ENCODE data around the gene DLG2.
A peak's percentile ranks its signal among the peaks of the same experiment; 100 is the strongest.

Gene DLG2

DNA sequence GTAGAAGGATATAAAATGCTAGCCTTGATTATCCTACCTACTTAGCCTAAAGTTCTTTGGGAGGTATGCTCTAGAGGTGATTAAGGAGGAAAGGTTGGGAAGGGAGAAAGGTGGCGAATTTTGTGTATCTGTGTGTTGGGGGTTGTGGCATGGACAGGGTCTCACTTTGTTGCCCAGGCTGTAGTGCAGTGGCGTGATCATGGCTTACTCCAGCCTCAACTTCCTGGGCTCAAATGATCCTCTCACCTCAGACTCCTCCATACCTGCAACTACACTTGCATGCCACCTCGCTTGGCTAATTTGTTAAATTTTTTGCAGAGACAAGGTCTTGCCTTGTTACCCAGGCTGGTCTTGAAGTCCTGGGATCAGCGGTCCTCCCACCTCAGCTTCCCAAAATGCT is 1094.8 kb downstream of the DLG2 start:
- DNase-seq = no peak

- DNase-seq = no peak
Observed at GRCh38 chr11:84526250-84526649, 1100.9 kb downstream of the DLG2 start.

GRCh38 chr11:84524422-84525051 is 1102.6 kb downstream of the DLG2 start:
- peak; percentile 42 to 44 for DNase-seq

DNA sequence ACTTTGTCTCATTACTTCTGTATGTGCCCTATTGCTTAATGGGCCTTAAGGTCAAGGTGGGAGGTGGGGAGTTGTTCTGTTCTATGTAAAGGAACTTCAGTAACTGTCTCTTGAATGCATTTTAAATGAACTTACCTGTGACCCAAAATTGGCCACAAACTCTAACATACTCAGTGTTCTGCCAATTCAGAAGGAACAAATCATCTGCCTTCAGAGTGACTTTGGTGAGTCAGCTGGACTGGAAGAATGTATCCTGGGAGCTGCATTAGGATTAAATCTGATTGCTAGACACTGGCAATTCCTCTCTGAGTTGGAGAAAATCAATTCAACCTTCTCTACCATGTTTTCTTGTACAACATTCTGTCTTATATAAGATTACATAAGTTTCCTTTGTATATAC is 1104.8 kb downstream of the DLG2 start:
- DNase-seq = no peak

GRCh38 chr11:84518631-84519183 is 1108.4 kb downstream of the DLG2 start:
- no peak for DNase-seq

DNA sequence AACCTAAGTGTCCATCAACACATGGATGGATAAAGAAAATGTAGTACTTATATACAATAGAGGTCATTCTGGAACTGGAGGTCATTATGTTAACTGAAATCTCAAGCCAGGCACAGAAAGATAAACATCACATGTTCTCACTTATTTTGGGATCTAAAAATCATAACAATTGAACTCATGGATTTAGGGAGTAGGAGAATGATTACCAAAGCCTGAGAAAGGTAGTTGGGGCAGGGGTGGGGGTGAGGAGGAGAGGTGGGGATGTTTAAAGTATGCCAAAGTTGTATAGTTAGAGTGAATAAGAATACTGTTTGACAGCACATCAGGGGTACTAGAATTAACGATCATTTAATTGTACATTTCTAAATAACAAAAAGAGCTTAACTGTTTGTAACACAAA is 1112.7 kb downstream of the DLG2 start:
- DNase-seq = no peak

DNA sequence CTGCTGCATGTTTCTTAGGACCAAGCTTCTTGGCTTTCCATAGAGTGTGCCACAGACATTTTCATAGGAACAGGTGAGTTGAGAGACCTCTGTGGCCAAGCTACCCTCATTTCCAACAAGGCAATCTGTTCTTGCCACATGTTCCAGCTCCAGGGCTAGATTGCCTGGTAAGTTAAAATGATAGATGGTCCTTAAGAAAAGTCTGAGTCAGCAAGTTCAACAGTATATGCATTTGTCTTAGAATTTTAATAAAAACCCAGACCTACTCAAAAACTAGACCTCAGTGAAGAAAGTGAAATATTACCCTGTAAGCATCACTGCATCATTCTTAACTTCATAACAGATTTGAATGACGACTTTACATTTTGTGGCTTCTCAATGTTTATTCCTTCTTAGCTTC is 1123.6 kb downstream of the DLG2 start:
- DNase-seq = no peak

- no peak for DNase-seq
Observed at GRCh38 chr11:84501750-84502149, 1125.4 kb downstream of the DLG2 start.

DNA sequence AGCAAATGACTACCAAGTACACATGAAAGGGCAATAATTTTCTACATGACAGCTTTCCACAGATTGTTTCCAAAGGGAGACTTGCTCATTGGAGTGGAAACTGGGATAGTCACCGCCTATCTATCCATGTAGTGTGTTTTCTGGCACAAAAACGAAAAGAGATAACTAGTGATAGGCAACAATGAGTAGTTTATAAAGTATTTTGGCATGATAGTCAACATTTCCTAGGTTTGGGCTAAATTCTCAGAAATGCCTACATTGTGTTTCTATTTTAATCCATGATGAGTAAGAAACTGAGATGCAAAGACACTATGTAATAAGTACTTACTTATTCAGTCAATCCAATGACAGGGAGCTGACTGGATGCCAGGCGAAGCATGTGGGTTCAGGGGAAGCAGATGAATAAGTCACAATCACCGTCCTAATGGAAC is 1129.1 kb downstream of the DLG2 start:
- DNase-seq = no peak

DNA sequence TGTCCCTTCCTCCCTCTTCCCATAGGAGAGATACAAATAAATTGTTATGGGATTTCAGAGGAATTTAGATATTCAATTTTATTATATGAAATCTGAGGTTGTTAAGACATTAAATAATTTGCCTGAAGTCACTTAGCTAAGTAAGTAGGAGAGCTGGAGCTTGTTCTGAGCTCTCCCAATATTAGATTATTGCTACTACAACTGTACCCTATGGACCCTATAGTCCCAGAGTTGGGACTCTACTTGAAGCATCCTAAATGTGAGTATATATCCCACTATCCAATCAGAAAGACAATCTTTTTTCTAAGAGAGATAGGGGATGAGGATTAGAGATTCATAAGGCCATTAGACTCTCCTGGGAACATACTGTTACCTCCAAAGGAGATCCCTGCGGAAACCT is 1130.0 kb downstream of the DLG2 start:
- DNase-seq = no peak

DNA sequence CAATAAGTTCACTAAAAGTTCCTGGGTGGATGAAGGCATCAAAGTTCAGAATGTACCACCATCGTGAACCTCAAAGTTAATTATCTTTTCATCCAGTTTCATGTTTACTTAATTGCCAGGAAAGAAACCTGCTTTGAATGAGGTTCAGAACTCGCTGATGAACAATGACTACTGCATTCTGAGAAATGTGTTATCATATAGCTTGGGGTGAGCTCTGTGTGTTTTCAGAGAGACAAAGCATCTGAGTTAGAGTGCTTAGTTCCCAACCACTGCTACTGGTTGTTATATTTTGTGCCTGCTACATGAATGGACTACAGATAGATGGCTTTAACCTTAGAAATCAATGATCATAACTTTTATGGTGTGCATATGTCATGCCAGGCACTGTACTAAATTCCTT is 1131.0 kb downstream of the DLG2 start:
- DNase-seq = no peak

DNA sequence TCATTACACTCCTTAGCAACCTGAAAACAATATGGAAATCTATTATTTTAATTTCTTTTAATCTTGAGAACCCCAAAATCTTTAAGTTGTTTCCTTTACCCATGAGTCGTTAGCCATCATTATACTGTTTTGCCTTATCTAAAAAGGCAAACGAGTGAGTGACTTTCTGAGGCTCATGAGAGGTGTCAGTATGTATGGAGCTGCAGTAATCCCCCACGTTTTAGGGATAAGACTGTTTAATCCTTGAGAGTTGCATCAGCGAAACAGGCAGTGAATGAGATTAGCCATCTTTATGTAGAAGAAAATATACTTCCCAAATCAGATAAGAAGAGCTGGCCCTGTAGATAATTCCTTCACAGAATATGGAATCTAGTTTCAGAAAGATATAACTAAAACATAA is 1147.0 kb downstream of the DLG2 start:
- no peak for DNase-seq

GRCh38 chr11:84476581-84476980 is 1150.6 kb downstream of the DLG2 start:
- no peak for DNase-seq

GRCh38 chr11:84471501-84471900 is 1155.6 kb downstream of the DLG2 start:
- no peak for DNase-seq

- no peak for DNase-seq
Observed at GRCh38 chr11:84468235-84468634, 1158.9 kb downstream of the DLG2 start.

GRCh38 chr11:84465040-84465439 is 1162.1 kb downstream of the DLG2 start:
- DNase-seq = no peak

GRCh38 chr11:84455691-84456090 is 1171.5 kb downstream of the DLG2 start:
- DNase-seq = no peak

DNA sequence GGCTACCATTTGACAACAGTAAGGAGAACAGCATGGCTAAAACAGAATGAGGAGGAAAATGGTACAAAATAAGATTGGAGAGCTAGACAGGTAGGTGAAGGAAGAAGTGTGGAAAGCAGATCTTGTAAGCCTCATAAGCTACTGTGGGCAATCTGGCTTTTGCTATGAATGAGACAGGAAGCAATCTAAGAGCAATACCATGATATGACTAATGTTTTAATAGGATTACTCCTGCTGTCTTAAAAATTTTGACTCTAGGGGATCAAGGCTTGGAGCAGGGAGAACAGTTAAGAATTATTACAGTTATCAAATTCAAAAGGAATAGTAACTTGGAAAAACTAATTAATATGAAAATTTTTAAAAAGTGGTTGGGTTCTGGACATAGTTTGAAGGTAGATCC is 1174.9 kb downstream of the DLG2 start:
- no peak for DNase-seq

DNA sequence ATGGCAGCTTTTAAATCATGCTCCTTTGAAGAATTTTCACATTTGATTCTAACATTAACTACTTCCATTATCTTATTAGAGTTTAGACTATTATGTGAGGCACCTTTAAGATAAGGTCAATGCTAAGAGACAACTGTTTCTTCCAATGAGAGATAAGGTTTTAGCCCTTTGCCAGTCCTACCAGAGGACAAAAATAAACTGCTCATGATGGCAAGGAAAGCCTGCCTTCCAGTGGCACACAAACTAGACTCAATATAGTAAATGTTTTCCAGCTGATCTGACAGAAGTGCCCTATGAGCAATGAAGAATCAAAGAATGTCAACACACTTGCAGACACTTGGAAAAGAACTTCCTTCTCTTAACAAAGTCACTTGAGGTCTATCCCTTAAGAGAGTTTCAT is 1188.6 kb downstream of the DLG2 start:
- DNase-seq = no peak

- DNase-seq = no peak
Observed at GRCh38 chr11:84437071-84437980, 1189.8 kb downstream of the DLG2 start.

- DNase-seq = no peak
Observed at GRCh38 chr11:84430661-84431060, 1196.5 kb downstream of the DLG2 start.

GRCh38 chr11:84425673-84426072 is 1201.5 kb downstream of the DLG2 start:
- DNase-seq = no peak

DNA sequence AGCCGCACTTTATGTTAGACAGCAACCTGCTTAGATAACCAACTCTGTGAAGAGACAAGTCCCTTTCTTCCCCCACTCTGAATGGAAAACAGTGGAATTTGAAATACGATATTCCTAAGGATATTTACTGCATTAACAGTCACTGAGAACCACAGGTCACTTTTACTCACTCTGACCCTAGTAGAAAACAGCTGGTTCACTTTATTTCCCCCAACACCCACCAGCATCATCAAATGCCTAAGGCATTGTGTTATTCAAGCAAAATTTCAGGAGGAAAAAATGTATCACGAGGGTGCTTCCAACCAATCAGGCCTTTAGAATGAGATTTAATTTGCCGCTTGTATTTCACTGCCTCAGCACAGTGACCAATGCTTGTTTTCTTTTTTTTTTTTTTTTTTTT is 1206.9 kb downstream of the DLG2 start:
- no peak for DNase-seq

DNA sequence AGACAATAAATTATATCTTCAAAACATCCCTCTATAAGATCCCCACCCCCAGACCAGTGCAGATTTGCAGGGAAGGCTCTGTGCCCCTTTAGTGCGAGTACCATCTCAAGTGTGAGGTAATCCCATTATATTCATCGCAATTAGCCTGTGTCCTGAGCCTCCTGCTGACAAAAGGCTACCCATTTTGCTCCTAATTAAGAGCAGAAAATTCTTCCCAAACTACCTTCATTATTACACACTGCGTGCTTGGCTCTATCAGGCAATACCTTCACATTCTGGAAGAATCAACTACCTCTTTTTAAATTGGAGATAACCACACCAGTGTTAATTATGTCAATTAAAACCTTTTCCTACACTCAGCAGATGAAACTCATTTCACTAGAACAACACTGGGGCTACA is 1207.5 kb downstream of the DLG2 start:
- DNase-seq = no peak
